DND-41 (cell line): Measurements from ENCODE around the gene CIDEA.

Experiments used
- EZH2 ChIP-seq: IDR thresholded peaks from 3 replicates; pipeline ENCODE4 v1.6.1; 2012; ENCODE audit warnings: borderline replicate concordance, low read depth, mild to moderate bottlenecking, moderate library complexity, low read length, inconsistent platforms; ENCODE audit not compliant: severe bottlenecking
- TF ChIP-seq, protein P1 (sequence below): IDR thresholded peaks from 2 replicates; pipeline ENCODE4 v1.5.1; 2012; ENCODE audit warnings: borderline replicate concordance, low read length, moderate library complexity, mild to moderate bottlenecking; ENCODE audit not compliant: poor library complexity, severe bottlenecking; ENCODE audit errors: extremely low read depth

DNA sequence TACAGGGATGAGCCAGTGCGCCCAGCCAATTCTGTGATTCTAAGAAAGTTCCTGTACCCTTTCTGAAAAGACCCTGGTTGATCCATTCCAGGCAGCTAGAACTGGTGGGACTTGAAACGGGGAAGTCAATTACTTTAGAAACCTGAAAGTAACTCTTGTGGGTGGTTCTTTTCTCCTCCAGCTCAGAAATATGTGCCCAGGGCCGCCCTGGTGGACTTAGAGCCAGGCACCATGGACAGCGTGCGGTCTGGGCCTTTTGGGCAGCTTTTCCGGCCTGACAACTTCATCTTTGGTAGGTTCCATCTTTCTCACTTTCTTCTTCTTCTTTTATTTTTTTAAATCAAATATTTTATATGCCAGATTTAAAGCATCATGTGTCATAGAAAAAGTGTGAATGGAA is 56.6 kb downstream of the CIDEA start:
- TF ChIP-seq, protein P1, sequence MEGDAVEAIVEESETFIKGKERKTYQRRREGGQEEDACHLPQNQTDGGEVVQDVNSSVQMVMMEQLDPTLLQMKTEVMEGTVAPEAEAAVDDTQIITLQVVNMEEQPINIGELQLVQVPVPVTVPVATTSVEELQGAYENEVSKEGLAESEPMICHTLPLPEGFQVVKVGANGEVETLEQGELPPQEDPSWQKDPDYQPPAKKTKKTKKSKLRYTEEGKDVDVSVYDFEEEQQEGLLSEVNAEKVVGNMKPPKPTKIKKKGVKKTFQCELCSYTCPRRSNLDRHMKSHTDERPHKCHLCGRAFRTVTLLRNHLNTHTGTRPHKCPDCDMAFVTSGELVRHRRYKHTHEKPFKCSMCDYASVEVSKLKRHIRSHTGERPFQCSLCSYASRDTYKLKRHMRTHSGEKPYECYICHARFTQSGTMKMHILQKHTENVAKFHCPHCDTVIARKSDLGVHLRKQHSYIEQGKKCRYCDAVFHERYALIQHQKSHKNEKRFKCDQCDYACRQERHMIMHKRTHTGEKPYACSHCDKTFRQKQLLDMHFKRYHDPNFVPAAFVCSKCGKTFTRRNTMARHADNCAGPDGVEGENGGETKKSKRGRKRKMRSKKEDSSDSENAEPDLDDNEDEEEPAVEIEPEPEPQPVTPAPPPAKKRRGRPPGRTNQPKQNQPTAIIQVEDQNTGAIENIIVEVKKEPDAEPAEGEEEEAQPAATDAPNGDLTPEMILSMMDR = no peak
- no peak for TF ChIP-seq EZH2
